Heart right ventricle (tissue), 16 donors: ENCODE data around the gene ZNHIT2. TPM values are rescaled to one million over a fixed set of nuclear protein-coding genes. Genes with fewer than 3 reads are reported as not detected.

Experiments
- ATAC-seq, 8 donors: fragments of 200-7000 bp; cut with Tn5 transposase; one replicate each; pipeline ENCODE4 v1.9.1; 2020; ENCODE audit warnings: mild to moderate bottlenecking in 8 of 8, moderate library complexity in 8 of 8, moderate number of reproducible peaks in 1 of 8
- DNase-seq, 2 donors: peaks; one replicate each; pipeline ENCODE4 v3.0.0-alpha.2; 2020
- H3K27ac ChIP-seq, 10 donors: fragments of 200-600 bp; sonication (generic) in 2 of 10; one replicate each; pipeline versions ENCODE4 v1.5.0 to v1.8.0; 2020 to 2022; ENCODE audit warnings: mild to moderate bottlenecking in 3 of 10
- H3K27me3 ChIP-seq, 7 donors: fragments of 200-600 bp; one replicate each; pipeline ENCODE4 v1.8.0; 2021 to 2022; ENCODE audit warnings: mild to moderate bottlenecking in 2 of 7
- H3K36me3 ChIP-seq, 9 donors: fragments of 200-600 bp; sonication (generic) in 1 of 9; one replicate each; pipeline versions ENCODE4 v1.5.0 to v1.8.0; 2020 to 2022; ENCODE audit warnings: mild to moderate bottlenecking in 2 of 9
- H3K4me1 ChIP-seq, 9 donors: fragments of 200-600 bp; sonication (generic) in 1 of 9; one replicate each; pipeline versions ENCODE4 v1.5.0 to v1.8.0; 2020 to 2022; ENCODE audit warnings: mild to moderate bottlenecking in 4 of 9
- H3K4me3 ChIP-seq, 10 donors: fragments of 200-600 bp; sonication (generic) in 2 of 10; one replicate each; pipeline versions ENCODE4 v1.5.0 to v1.8.0; 2020 to 2022; ENCODE audit warnings: mild to moderate bottlenecking in 7 of 10, moderate library complexity in 2 of 10
- H3K9me3 ChIP-seq, 11 donors: fragments of 200-600 bp in 10 of 11; sonication (generic) in 2 of 11; one replicate each; pipeline versions ENCODE4 v1.5.0 to v1.8.0; 2013 to 2022; ENCODE audit warnings: mild to moderate bottlenecking in 2 of 11, control low read depth in 1 of 11, moderate library complexity in 1 of 11
- WGBS, 2 donors: extraction: QIAGEN DNeasy Blood & Tissue Kit; methylation state at CpG; one replicate each; pipeline ENCODE4 v1.1.7; 2013; ENCODE audit warnings: inconsistent platforms in 1 of 2; 5-methylcytosine and 5-hydroxymethylcytosine counted together
- intact Hi-C, 10 donors: fragments of 100-400 bp; cut with DNase I; formaldehyde crosslinking; loops; one replicate each; pipeline versions ENCODE4 v1.11.1 to v1.14.2; 2022
- polyA plus RNA-seq, 2 donors: library from polyadenylated mRNA; stranded (reverse); fragments of 200-250 nt; gene quantifications; one replicate each; pipeline ENCODE4 v1.2.3, GENCODE V29; 2013
- total RNA-seq, 10 donors: library from RNA; stranded (reverse); fragmentation: NEBNext Ultra II Directional in 3 of 10; extraction: Animal tissue kit (Norgen Biotek cat#: 25700) in 3 of 10; gene quantifications; one replicate each; pipeline versions ENCODE4 v1.2.1 to v1.2.4, GENCODE V29; 2021 to 2023
- TF ChIP-seq, protein P1 (sequence below), 9 donors: fragments of 200-600 bp; sonication (generic) in 2 of 9; IDR thresholded peaks; one replicate each; pipeline versions ENCODE4 v1.5.0 to v1.8.0; 2021 to 2022; ENCODE audit warnings: antibody characterized with exemption in 9 of 9, mild to moderate bottlenecking in 5 of 9, moderate library complexity in 1 of 9
- donor health status: Arrhythmogenic right ventricular cardiomyopathy.
- donor health status: ischemic (EF 13 %, LVEDD 7.1; RV severe dilation, severe dysfunction).
- donor health status: healthy with polysubstance abuse.
- donor health status: DM: no; HTN: yes; CAD: no.
- donor health status: DM: no; HTN: no; CAD: no.
- donor health status: ischemic (EF 25% LVEDD 6.9; RV normal size, moderate dysfunction).
- donor health status: ischemic (EF 25% LVEDD 5.7; RV mildly dilated, moderate dysfunction).
- donor health status: healthy.
- donor health status: DM: yes; HTN: yes; CAD: no.
- donor health status: Ischemic cardiomyopathy.
- donor health status: ischemic (EF 35%, LVEDD 5.7; RV mildly dilated, moderate dysfunction).
- donor health status: nonischemic (EF 11% LVEDD 7.7; RV severe dilation, severe dysfunction).
- donor health status: DM: yes; HTN: yes; CAD: no.
- donor health status: PGD.
- donor health status: ischemic (EF 29% LVEDD 5.4; RV normal size, mild dysfunction).
- donor health status: nonischemic (EF 23%, LVEDD 6.1; RV moderate dilation, normal function).

The ZNHIT2 gene
- total and polyA plus RNA-seq, 12 donors: 4.3 to 17.5 (median 6.6) TPM

DNA sequence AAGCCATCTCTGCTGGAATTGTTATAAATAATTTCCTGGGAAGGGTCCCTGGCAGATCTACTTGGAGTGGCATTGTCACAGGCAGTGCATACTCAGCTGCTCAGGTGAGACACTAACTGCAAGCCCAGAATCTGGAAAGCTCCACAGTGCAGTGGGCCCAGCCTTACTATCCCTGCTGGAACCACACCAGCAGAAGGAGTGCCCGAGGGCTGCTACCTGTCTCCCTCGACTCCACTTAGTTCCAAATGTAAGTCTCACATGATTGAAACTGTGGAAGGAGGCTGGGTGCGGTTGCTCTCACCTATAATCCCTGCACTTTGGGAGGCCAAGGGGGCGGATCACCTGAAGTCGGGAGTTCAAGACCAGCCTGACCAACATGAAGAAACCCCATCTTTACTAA lies 31.2 kb upstream of the ZNHIT2 start:
- no peak for ATAC-seq
- no peak overlapping the region for H3K4me3 ChIP-seq
- DNase-seq: no peak
- WGBS, 2 donors: 87 to 88% methylated on average over 5 of the region's 5 CpGs
- no peaks in the 10 kb centered on the region for H3K27me3 ChIP-seq
- intact Hi-C loops: loop anchor here in 1 of 10 donors (5.0 kb wide), 1 partner anchor 34 kb away; the partner anchor contains the start of gene CAPN1
- TF ChIP-seq, protein P1, sequence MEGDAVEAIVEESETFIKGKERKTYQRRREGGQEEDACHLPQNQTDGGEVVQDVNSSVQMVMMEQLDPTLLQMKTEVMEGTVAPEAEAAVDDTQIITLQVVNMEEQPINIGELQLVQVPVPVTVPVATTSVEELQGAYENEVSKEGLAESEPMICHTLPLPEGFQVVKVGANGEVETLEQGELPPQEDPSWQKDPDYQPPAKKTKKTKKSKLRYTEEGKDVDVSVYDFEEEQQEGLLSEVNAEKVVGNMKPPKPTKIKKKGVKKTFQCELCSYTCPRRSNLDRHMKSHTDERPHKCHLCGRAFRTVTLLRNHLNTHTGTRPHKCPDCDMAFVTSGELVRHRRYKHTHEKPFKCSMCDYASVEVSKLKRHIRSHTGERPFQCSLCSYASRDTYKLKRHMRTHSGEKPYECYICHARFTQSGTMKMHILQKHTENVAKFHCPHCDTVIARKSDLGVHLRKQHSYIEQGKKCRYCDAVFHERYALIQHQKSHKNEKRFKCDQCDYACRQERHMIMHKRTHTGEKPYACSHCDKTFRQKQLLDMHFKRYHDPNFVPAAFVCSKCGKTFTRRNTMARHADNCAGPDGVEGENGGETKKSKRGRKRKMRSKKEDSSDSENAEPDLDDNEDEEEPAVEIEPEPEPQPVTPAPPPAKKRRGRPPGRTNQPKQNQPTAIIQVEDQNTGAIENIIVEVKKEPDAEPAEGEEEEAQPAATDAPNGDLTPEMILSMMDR (IDR thresholded peaks at IDR 0.05): no peak
- H3K36me3 ChIP-seq: no peaks in the 10 kb centered on the region
- no peak overlapping the region for H3K27ac ChIP-seq
- H3K4me1 ChIP-seq: peaks cover 0 to 32% (median 11%) of the 10 kb centered on the region in 9 donors
- H3K9me3 ChIP-seq: peaks cover 0 to 7% (median 0%) of the 10 kb centered on the region in 11 donors

DNA sequence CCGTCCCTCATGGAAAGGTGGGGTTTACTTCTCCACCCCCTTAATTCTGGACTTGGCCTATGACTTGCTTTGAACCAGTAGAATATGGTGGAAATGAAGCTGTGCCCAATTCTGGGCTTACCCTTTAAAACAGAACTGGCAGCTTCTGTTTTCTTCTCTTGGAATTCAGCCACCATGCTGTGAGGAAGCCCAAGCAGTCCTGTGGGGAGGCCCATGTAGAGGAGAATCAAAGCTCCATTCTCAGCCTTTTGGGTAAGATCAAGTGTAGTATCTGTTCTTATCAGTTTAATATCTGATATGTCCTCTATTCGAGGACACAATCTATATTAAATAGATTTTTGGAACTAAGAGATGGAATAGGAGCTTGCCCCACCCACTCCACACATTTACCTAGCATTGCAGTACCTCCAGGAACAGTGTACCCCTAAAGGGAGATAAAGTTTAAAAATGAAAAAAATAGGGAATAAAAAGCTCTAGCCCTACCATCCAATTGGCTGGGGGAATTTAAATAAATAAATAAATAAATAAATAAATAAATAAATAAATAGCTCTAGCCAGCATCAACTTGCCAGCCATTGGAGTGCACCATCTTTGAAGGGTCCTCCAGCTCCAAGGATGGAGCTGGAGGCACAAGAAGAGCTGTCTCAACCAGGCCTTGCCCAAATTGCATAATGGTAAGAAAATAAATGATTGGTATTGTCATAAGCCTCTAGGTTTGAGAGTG lies 30.0 kb upstream of the ZNHIT2 start:
- peaks cover 0 to 27% (median 11%) of the 10 kb centered on the region in 9 donors for H3K4me1 ChIP-seq
- H3K9me3 ChIP-seq: peaks cover 0 to 7% (median 0%) of the 10 kb centered on the region in 11 donors
- intact Hi-C loops: loop anchor here in 1 of 10 donors (5.0 kb wide), 1 partner anchor 35 kb away; the partner anchor contains the start of gene CAPN1
- WGBS, 2 donors: 66 to 78% methylated on average over 2 of the region's 2 CpGs
- ATAC-seq (no peak), DNase-seq (no peak)
- no peaks in the 10 kb centered on the region for H3K36me3 ChIP-seq
- no peak overlapping the region for H3K4me3 ChIP-seq
- no peak overlapping the region for H3K27ac ChIP-seq
- H3K27me3 ChIP-seq: no peaks in the 10 kb centered on the region
- TF ChIP-seq, protein P1 (IDR thresholded peaks at IDR 0.05): no peak

DNA sequence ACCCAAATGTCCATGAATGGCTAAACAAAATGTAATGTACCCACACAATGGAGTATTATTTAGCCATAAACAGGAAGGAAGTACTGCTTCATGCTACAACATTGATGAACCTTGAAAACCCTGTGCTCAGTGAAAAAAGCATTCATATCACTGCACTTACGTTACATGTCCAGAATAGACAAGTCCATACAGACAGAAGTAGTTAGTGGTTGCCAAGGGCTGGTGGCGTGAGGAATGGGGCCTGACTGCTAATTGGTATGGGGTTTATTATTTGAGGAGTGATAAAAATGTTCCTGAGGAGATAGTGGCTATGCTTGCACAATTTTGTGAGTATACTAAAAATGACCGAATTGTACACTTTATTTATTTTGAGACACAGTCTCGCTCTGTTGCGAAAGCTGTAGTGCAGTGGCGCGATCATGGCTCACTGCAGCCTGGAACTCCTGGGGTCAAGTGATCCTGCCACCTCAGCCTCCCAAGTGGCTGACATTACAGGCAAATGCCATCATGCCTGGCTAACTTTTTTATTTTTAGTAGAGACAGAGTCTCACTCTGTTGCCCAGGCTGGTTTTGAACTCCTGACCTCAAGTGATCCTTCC lies 24.5 kb upstream of the ZNHIT2 start:
- Histone ChIP-seq H3K9me3 (peaks cover 0 to under 1% (median 0%) of the 10 kb centered on the region in 11 donors), H3K27me3 (no peaks in the 10 kb centered on the region), H3K4me3 (no peak overlapping the region), H3K4me1 (no peaks in the 10 kb centered on the region), H3K27ac (no peak overlapping the region), H3K36me3 (no peaks in the 10 kb centered on the region)
- 84 to 85% methylated on average over 7 of the region's 7 CpGs for WGBS, 2 donors
- no peak for DNase-seq
- intact Hi-C loops: no loop called here
- TF ChIP-seq, protein P1 (IDR thresholded peaks at IDR 0.05): no peak
- ATAC-seq: no peak

DNA sequence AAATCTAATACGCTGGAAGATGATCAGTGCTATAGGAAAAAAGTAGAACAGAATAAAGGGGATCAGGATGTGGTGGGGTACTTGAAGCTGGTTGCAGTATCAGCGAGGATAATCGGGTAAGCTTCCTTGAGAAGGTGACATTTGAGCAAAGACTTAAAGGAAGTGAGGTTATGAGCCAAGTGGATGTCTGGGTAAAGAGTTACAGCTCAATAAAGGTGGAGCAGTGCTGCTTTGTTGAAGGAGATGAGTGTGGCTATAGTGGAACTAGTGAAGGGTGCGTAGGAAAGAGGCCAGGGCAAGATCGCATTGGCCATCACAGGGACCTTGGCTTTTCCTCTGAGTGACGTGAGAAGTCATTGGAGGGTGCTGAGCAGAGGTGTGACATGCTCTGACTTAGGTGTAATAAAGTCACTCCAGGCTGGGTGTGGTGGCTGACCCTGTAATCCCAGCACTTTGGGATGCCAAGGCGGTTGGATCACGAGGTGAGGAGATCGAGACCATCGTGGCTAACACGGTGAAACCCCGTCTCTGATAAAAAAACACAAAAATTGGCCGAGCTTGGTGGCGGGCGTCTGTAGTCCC lies 19.1 kb upstream of the ZNHIT2 start:
- WGBS, 2 donors: 89 to 91% methylated on average over 15 of the region's 15 CpGs

More for the DNA sequence above, 19.1 kb upstream of the ZNHIT2 start:
- Histone ChIP-seq H3K4me3 (no peak overlapping the region), H3K27ac (no peak overlapping the region), H3K4me1 (peaks cover 12 to 35% (median 27%) of the 10 kb centered on the region in 9 donors), H3K27me3 (no peaks in the 10 kb centered on the region), H3K36me3 (peaks cover 0 to 17% (median 6%) of the 10 kb centered on the region in 9 donors), H3K9me3 (no peaks in the 10 kb centered on the region)
- DNase-seq (no peak), ATAC-seq (no peak)
- TF ChIP-seq, protein P1 (IDR thresholded peaks at IDR 0.05): no peak
- intact Hi-C loops: loop anchor here in 2 of 10 donors (5.0 to 10.0 kb wide), 2 partner anchors 46 to 118 kb away; partner anchors contain the start of gene CAPN1 (in 1 of the 2)
